Thoracic aorta endothelial cell (primary cell): ENCODE data around the gene EPB41L1. TPM values are rescaled to one million over a fixed set of nuclear protein-coding genes. Genes with fewer than 3 reads are reported as not detected.

ENCODE experiments used
- total RNA-seq: library from RNA; depleted of rRNA; stranded (reverse); fragments of >200 nt; gene quantifications from 2 replicates; pipeline ENCODE4 v1.2.3, GENCODE V29; 2012

The EPB41L1 gene
- total RNA-seq: 8.1 and 9.0 TPM in 2 replicates

DNA sequence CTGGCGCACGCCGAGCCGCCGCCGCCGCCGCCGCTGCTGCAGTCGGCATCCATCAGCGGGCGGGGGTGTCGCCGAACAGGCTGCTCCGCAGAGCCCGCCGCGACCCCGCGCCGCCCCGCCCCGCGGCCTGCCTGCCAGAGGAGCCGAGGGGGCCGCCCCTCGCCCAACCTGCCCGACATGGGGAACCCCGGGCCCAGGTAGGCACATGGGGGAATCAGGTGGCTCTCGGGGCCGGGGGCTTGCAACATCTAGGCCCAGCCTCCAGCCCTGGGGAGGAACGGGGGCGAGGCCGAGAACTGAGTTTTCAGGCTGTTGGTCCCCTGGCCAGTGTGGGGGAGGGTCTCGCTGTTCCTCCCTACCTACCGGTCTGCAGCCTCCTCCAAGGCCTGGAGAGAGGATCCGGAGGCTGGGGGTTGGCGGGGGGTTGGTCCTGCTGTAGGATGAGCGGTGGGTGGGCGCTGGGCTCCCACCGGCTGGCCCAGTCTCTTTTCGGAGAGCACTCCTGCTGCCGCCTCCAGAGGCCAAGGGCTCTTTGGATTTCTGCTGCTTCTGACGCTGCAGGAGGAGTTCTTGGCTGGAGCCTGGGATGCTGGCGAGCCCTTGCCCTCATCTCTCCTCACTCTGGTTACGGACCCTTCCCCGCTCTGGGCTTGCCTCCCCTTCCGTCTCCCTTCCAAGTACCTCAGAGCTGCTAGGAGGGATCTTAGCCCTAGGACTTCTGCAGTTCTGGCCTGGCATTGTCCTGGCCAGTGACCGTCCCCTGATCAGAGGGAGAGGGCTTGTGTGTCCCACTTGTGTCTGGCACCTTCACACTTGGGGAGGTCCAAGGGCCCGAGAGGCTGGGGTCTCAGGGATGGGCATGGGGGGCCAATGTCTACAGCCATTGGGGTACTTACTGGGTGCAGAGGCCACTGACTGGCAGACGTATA, at the start of gene EPB41L1:
Gene EPB41L1 (plus strand): TSS at position 41 of the 929 bp plus-strand sequence. CDS start 19,038 bp downstream, outside the sequence.

DNA sequence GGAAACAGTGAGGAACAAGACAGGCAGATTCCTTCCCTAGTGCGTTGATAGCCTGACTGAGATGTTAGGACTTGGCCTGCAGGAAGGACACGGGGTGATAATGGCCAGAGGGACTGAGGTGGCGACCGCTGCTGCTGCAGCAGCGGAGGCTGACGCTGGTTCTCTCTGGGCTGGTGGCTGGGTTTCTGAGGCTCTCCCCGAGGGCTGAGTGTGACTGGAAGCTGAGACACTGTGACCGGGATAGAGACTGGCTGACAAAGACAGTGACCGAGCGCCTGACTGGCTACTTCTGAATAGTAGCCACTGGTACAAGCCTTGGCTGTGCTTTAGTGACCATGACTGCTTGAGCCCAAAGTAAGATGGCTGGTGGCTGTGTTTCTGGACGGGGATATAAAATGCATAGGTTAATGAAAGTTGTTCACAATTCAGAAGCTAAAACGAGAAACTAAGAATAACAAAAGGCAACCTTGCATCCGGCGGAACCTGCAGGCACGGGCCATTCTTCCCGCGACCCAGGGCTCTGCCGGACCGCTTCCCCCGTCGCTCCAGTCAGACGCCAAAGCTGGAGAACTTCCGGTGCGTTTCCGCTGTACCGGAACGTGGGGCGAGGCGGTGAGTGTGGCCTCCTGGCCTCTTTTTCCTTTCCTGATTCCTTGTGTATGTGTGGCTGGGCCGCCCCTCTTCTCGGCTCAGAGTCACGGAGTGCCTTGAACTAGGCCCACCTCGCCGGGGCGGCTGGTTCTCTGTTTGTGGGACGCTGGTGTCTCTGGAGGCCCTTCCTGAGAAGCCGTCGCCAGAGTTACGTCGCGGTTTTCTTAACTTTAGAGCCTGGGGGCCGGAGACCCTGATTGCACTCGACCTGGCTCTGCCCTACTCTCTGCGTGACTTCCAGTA, 81.6 kb downstream of the EPB41L1 start, which contains the start of gene AAR2:
Gene AAR2 (plus strand): TSS at position 587 of the 894 bp plus-strand sequence. CDS start 3,391 bp downstream, outside the sequence.

Other genes starting within 250 kb of the EPB41L1 start
- gene SCAND1, start 200.2 kb upstream of the EPB41L1 start, total RNA-seq: 58.5 and 68.3 TPM in 2 replicates
- 3.2 and 5.6 TPM in 2 replicates for gene CNBD2, start 186.2 kb upstream of the EPB41L1 start, total RNA-seq
- gene AAR2, start 81.7 kb downstream of the EPB41L1 start, total RNA-seq: 25.1 and 26.1 TPM in 2 replicates
- 25.4 and 26.2 TPM in 2 replicates for gene DLGAP4, start 151.6 kb downstream of the EPB41L1 start, total RNA-seq